Measurements from ENCODE around the gene OSBPL5. TPM values are rescaled to one million over a fixed set of nuclear protein-coding genes. Genes with fewer than 3 reads are reported as not detected.

Gene OSBPL5
- total and polyA plus RNA-seq, 2 of the 4 experiments (the other 2 are of a cell fraction), result 14.9 to 22.3 TPM

DNA sequence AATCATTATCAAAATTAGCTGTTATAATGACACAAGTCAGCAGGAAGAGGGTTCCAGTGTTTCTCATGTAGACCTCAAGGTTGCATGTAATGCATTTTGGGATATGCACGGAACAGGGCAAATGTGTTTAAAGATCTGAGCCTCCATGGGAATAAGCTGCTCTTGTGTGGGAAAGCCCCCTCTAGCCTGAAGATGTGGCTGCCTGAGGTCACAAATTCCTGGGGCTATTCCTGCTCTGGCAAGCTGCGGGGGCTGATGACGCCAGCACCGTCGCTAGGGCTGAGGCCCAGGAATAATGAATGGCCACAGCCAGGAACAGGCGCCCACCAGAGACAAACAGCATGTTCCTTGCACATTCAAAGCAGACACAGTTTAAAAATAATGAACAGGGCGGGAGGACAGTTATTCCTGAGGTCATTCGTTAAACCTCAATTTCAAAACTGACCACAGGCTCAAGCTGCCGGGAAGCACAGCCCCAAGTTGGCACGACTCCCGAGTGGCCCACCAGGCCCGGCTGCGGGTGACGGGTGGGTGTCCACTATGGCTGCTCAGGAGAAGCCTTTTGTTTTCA, 11.7 kb downstream of the OSBPL5 start (continued):
- no peak for TF ChIP-seq FOS (IDR thresholded peaks at IDR 0.05; ENCODE audit: low read depth, low read length)

DNA sequence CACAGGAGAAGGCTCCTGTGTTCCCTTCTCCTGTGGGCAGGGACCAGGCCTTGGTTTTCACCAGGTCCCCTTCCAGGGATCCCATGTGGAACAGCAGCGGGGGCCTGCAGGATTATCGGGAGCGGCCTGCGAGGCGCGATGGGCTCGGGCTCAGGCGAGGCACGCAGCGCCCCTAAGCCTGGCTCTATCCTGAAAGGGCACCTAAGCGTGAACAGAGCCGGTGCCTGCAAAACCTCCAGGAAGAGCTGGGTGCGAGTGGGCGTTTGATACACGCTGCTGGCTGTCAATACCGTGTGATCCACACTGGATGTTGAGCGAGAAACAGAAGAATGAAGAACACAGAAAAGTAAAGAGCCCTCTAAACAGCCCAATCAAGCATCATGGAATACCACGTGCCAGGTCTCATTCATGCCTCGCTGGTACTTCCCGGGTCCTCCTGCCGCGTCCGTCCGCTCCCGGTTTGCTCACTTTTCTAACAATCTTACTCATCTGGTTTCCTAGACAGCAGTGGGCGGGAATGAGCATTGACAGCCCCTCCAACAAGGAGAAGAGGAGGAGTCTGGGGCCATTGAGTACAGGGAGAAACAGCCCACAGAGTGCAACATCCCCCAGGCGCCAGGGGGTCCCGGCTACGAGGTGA, 12.5 kb downstream of the OSBPL5 start:
- intact Hi-C loops (cut with micrococcal nuclease) (no loop called here), dilution Hi-C loops (cut with HindIII; ENCODE audit: low sequenced_read_pairs, unreplicated experiment) (no loop called here), in situ Hi-C loops (cut with MboI; ENCODE audit: low sequenced_read_pairs) (no loop called here)
- Histone ChIP-seq H3K4me2 (ENCODE audit: low read depth, low read length) (no peak overlapping the region), H3K18ac (ENCODE audit: low read depth, low read length) (peak overlapping the region; percentile 44), H3K9ac (ENCODE audit: low read depth, low read length) (no peak overlapping the region), H2AK5ac (ENCODE audit: low read depth, low read length) (0 out of 2 replicates have a peak overlapping the region, but pooled peaks have one; percentile 33), H3K9me3 (ENCODE audit: control insufficient read depth, insufficient read depth, low read length) (no peaks in the 10 kb centered on the region), H2AFZ (replicated peaks; ENCODE audit: low read length, poor library complexity) (no peak overlapping the region), H3K14ac (replicated peaks; ENCODE audit: low read depth, low read length) (no peak overlapping the region), H3K56ac (ENCODE audit: extremely low read depth, insufficient read depth, low read length) (no peak overlapping the region), H3K4me3 (ENCODE audit: insufficient read depth, low read depth, low read length) (no peak overlapping the region), H4K8ac (ENCODE audit: low read depth in 2 of 2, low read length in 2 of 2) (peak overlapping the region in 1 of 2 experiments; percentile 24; a peak in 1 of 4 replicates), H2BK120ac (ENCODE audit: low read depth, low read length) (no peak overlapping the region), H3K4me1 (ENCODE audit: control insufficient read depth, insufficient read depth, low read length) (peaks cover 39% of the 10 kb centered on the region), H2AK9ac (replicated peaks; ENCODE audit: low read depth, low read length, poor library complexity) (peak overlapping the region; percentile 37), H2BK5ac (ENCODE audit: low read depth, low read length, poor library complexity, severe bottlenecking) (peak overlapping the region; percentile 2), H3K36me3 (ENCODE audit: control insufficient read depth, insufficient read depth, low read length) (peaks cover 5% of the 10 kb centered on the region), H3K27me3 (ENCODE audit: control insufficient read depth, insufficient read depth, low read length) (no peaks in the 10 kb centered on the region), H3K4ac (ENCODE audit: low read depth, low read length) (peak overlapping the region; percentile 1), H4K5ac (ENCODE audit: low read depth, low read length) (no peak overlapping the region), H3K79me1 (ENCODE audit: low read depth in 1 of 2, low read length in 2 of 2) (peaks cover 59 to 94% of the 10 kb centered on the region in 2 experiments), H3K9me1 (ENCODE audit: insufficient read depth, low read length) (peaks cover 35% of the 10 kb centered on the region), H3K27ac (ENCODE audit: insufficient read depth, low read length) (peak overlapping the region; percentile 35; the same call in 1 of the 2 replicates), H4K20me1 (ENCODE audit: insufficient read depth, low read length) (peaks cover 45% of the 10 kb centered on the region), H2BK20ac (ENCODE audit: low read depth, low read length) (no peak overlapping the region; the same call in 1 of the 2 replicates), H3K23ac (ENCODE audit: low read depth, low read length) (no peak overlapping the region), H4K91ac (ENCODE audit: insufficient read depth, low read depth, low read length) (no peak overlapping the region), H2BK15ac (ENCODE audit: low read depth, low read length) (no peak overlapping the region)
- ChIA-PET POLR2A (ENCODE audit: unreplicated experiment) (no interaction called here), CTCF (no interaction called here)
- WGBS, 2 experiments (ENCODE audit: extremely low coverage in 2 of 2, insufficient read length in 1 of 2), result 92% methylated on average over 11 of the region's 29 CpGs; no CpG with 5 or more reads in 1 of the 2 experiments
- DNase-seq, result peak; percentile 50
- ATAC-seq (ENCODE audit: low read depth), result no peak
- BruUV-seq (replicated peaks), result no TSS peak
- no peak for TF ChIP-seq MAZ (IDR thresholded peaks at IDR 0.05; ENCODE audit: borderline replicate concordance, low read depth, low read length)
- no peak for TF ChIP-seq NFE2L2 (IDR thresholded peaks at IDR 0.05; ENCODE audit: low read depth, low read length)
- TF ChIP-seq FOS (IDR thresholded peaks at IDR 0.05; ENCODE audit: low read depth, low read length), result no peak
- TF ChIP-seq, protein P1, sequence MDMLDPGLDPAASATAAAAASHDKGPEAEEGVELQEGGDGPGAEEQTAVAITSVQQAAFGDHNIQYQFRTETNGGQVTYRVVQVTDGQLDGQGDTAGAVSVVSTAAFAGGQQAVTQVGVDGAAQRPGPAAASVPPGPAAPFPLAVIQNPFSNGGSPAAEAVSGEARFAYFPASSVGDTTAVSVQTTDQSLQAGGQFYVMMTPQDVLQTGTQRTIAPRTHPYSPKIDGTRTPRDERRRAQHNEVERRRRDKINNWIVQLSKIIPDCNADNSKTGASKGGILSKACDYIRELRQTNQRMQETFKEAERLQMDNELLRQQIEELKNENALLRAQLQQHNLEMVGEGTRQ (IDR thresholded peaks at IDR 0.05; ENCODE audit: low read depth, low read length), result no peak
- TF ChIP-seq RAD21 (IDR thresholded peaks at IDR 0.05; ENCODE audit: low read length), result no peak
- no peak for TF ChIP-seq CEBPB (IDR thresholded peaks at IDR 0.05; ENCODE audit: low read depth, low read length)
- TF ChIP-seq, protein P2, sequence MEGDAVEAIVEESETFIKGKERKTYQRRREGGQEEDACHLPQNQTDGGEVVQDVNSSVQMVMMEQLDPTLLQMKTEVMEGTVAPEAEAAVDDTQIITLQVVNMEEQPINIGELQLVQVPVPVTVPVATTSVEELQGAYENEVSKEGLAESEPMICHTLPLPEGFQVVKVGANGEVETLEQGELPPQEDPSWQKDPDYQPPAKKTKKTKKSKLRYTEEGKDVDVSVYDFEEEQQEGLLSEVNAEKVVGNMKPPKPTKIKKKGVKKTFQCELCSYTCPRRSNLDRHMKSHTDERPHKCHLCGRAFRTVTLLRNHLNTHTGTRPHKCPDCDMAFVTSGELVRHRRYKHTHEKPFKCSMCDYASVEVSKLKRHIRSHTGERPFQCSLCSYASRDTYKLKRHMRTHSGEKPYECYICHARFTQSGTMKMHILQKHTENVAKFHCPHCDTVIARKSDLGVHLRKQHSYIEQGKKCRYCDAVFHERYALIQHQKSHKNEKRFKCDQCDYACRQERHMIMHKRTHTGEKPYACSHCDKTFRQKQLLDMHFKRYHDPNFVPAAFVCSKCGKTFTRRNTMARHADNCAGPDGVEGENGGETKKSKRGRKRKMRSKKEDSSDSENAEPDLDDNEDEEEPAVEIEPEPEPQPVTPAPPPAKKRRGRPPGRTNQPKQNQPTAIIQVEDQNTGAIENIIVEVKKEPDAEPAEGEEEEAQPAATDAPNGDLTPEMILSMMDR (conservative IDR thresholded peaks at IDR 0.05; ENCODE audit: low read depth, low read length), result no peak
- no peak for TF ChIP-seq RCOR1 (IDR thresholded peaks at IDR 0.05; ENCODE audit: insufficient replicate concordance, low read length)
- no peak for TF ChIP-seq CHD1 (IDR thresholded peaks at IDR 0.05; ENCODE audit: low read depth, low read length)
- no peak for TF ChIP-seq MXI1 (IDR thresholded peaks at IDR 0.05; ENCODE audit: borderline replicate concordance, low read depth, low read length)
- no peak for TF ChIP-seq SMC3 (IDR thresholded peaks at IDR 0.05; ENCODE audit: low read depth, low read length)

Measured in IMR-90 (cell line).